ENCODE measurements around the gene SCUBE1. TPM values are rescaled to one million over a fixed set of nuclear protein-coding genes. Genes with fewer than 3 reads are reported as not detected.

The SCUBE1 gene
- total and polyA plus RNA-seq, 2 of the 8 experiments (the other 6 are each of a cell fraction or from before 2014, with no cell fraction given), result 2.3 to 4.9 TPM

DNA sequence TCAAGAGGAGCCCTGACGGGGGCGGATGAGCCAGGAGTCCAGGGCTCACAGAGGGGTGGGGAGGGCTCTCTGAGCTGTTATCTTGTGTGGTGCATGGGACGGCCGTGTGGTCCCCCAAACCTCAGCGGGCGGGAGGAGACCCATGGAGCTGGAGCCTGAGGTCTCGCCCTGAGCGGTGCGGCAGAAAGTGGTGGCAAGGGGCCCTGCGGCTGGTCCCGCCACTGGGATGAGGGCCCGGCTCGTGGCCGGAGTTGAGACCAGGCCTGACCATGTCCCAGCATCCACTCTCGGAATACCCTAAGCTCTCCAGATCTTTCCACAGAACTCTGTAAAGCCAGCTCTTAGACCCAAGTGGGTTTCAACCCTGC lies 133.7 kb downstream of the SCUBE1 start:
- Histone ChIP-seq H2AFZ (ENCODE audit: low read length) (no peak overlapping the region), H3K4ac (replicated peaks; ENCODE audit: insufficient read length, low read depth, low read length) (no peak overlapping the region), H2AK5ac (ENCODE audit: low read depth, low read length) (no peak overlapping the region), H4K91ac (replicated peaks; ENCODE audit: insufficient read length, low read length) (no peak overlapping the region), H3K36me3 (ENCODE audit: control insufficient read depth in 2 of 4, insufficient read depth in 4 of 4, low read length in 3 of 4) (no peaks in the 10 kb centered on the region), H3K56ac (replicated peaks; ENCODE audit: insufficient read length, low read depth, low read length) (no peak overlapping the region), H2BK15ac (ENCODE audit: low read length) (no peak overlapping the region), H3K4me2 (ENCODE audit: insufficient read depth in 1 of 2, low read depth in 2 of 2, low read length in 2 of 2) (no peak overlapping the region), H3K79me1 (ENCODE audit: low read depth, low read length) (no peaks in the 10 kb centered on the region), H3K4me1 (replicated peaks in 1 of 4; ENCODE audit: control insufficient read depth in 3 of 4, insufficient read depth in 4 of 4, low read length in 3 of 4) (peaks cover 0 to 14% (median 6%) of the 10 kb centered on the region in 4 experiments; a peak in 5 of 7 replicates), H4K8ac (ENCODE audit: extremely low read depth, insufficient read depth, low read length) (no peak overlapping the region), H2BK5ac (ENCODE audit: low read depth, low read length) (no peak overlapping the region), H3K27ac (ENCODE audit: low read depth, low read length) (no peak overlapping the region), H2BK12ac (ENCODE audit: low read depth, low read length) (no peak overlapping the region), H4K5ac (ENCODE audit: insufficient read length, low read depth, low read length) (no peak overlapping the region), H2BK20ac (ENCODE audit: low read length) (no peak overlapping the region), H4K20me1 (replicated peaks in 1 of 2; ENCODE audit: control insufficient read depth in 1 of 2, insufficient read depth in 2 of 2, low read length in 2 of 2) (peaks cover 0 to 8% of the 10 kb centered on the region in 2 experiments), H3K23me2 (ENCODE audit: low read depth, low read length) (peaks cover 9% of the 10 kb centered on the region; the same call in 1 of the 2 replicates), H2BK120ac (replicated peaks; ENCODE audit: low read depth, low read length) (no peak overlapping the region), H3K23ac (ENCODE audit: insufficient read length) (no peak overlapping the region), H3K79me2 (ENCODE audit: control insufficient read depth in 1 of 2, insufficient read depth in 2 of 2, low read length in 2 of 2) (no peaks in the 10 kb centered on the region), H3K9ac (replicated peaks in 1 of 4; ENCODE audit: extremely low read depth in 1 of 4, low read depth in 3 of 4, low read length in 3 of 4) (no peak overlapping the region), H3K27me3 (replicated peaks in 1 of 4; ENCODE audit: control insufficient read depth in 3 of 4, extremely low read depth in 1 of 4, insufficient read depth in 3 of 4, low read length in 3 of 4) (no peaks in the 10 kb centered on the region), H3K18ac (ENCODE audit: extremely low read depth, low read length) (no peak overlapping the region), H3K4me3 (ENCODE audit: extremely low read depth in 1 of 4, insufficient read depth in 2 of 4, low read depth in 3 of 4, low read length in 4 of 4) (no peak overlapping the region), H3K9me3 (ENCODE audit: insufficient read depth in 2 of 2, low read depth in 1 of 2, low read length in 1 of 2) (no peaks in the 10 kb centered on the region), H3K14ac (ENCODE audit: insufficient read length) (no peak overlapping the region)
- POLR2A ChIA-PET (ENCODE audit: partially characterized antibody), result no interaction called here
- CTCF ChIA-PET (ENCODE audit: partially characterized antibody), result interaction anchor here (0.6 to 16.7 kb wide), 4 partner anchors 8 to 49 kb away, joined by 3 to 186 read pairs (median 3); no protein-coding TSS in a partner anchor
- DNase-seq (ENCODE audit: low read depth in 1 of 2, low spot score in 2 of 2), result no peak
- no peak for FAIRE-seq
- 87% methylated on average over 15 of the region's 15 CpGs; no CpG with 5 or more reads in 1 of the 2 experiments for WGBS, 2 experiments (ENCODE audit: extremely low coverage in 1 of 2, insufficient coverage in 1 of 2, insufficient read length in 1 of 2, insufficient replicate concordance in 2 of 2, low coverage in 1 of 2, low lambda C conversion rate in 2 of 2, missing lambda C conversion rate in 1 of 2)
- no peak for TF ChIP-seq FOSL1 (IDR thresholded peaks at IDR 0.05; ENCODE audit: insufficient read depth, low read depth, low read length)
